ENCODE data around the gene ADAM22.

ADAM22 gene

DNA sequence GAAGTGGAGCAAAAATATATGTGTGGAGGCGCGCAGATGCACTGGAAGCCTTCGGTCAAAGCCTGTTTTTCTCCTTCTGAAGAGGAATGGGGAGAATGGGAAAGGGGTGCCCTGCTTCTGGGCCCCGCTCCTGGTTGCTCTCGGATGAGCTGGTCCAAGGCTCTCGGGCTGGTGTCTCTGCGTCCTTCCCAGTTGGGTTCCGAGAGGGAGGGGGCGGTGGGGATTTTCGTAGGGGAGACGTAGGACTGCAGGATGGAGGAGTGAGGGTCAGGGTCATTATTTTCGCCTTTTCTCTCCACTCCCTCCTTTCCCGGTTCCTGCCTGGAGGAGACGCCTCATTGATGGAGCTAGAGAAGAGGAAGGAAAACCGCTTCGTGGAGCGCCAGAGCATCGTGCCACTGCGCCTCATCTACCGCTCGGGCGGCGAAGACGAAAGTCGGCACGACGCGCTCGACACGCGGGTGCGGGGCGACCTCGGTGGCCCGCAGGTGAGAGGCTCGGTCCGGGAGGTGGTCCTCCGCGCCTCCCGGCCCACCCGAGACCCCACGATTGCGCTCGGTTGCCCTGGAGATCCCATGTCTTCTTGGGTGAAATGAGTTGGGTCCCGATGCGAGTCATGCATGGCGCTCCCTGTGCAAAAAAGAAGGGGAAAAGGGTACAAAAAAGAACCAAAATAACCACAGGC is 790 bp downstream of the ADAM22 start:
- no peaks in the 10 kb centered on the region for H3K9me2 ChIP-seq (replicated peaks; ENCODE audit: insufficient read depth, low read length)
- H3F3A ChIP-seq (ENCODE audit: insufficient read depth), result peaks cover 16% of the 10 kb centered on the region; the same call in 1 of the 2 replicates
- peaks cover 18% of the 10 kb centered on the region for H3K36me3 ChIP-seq (ENCODE audit: low read length)
- H3K9me3 ChIP-seq (ENCODE audit: insufficient read depth, low read length), result no peaks in the 10 kb centered on the region
- H3K27me3 ChIP-seq (ENCODE audit: low read length), result no peaks in the 10 kb centered on the region
- H3K79me2 ChIP-seq (ENCODE audit: insufficient read depth, low read length), result 0 out of 2 replicates have a peak, but pooled peaks cover 5% of the 10 kb centered on the region
- H3K9ac ChIP-seq (ENCODE audit: low read length), result peak overlapping the region; percentile 79
- H3K4me2 ChIP-seq (ENCODE audit: low read depth, low read length, poor library complexity, severe bottlenecking), result peak overlapping the region; percentile 61
- H4K20me1 ChIP-seq (ENCODE audit: low read depth, low read length), result no peaks in the 10 kb centered on the region
- peak overlapping the region; percentile 88 for H3K4me3 ChIP-seq (ENCODE audit: insufficient read depth, low read length, poor library complexity, severe bottlenecking)
- no peak for TF ChIP-seq EZH2phosphoT487 (conservative IDR thresholded peaks at IDR 0.05; ENCODE audit: low read length)
- TF ChIP-seq, protein P1, sequence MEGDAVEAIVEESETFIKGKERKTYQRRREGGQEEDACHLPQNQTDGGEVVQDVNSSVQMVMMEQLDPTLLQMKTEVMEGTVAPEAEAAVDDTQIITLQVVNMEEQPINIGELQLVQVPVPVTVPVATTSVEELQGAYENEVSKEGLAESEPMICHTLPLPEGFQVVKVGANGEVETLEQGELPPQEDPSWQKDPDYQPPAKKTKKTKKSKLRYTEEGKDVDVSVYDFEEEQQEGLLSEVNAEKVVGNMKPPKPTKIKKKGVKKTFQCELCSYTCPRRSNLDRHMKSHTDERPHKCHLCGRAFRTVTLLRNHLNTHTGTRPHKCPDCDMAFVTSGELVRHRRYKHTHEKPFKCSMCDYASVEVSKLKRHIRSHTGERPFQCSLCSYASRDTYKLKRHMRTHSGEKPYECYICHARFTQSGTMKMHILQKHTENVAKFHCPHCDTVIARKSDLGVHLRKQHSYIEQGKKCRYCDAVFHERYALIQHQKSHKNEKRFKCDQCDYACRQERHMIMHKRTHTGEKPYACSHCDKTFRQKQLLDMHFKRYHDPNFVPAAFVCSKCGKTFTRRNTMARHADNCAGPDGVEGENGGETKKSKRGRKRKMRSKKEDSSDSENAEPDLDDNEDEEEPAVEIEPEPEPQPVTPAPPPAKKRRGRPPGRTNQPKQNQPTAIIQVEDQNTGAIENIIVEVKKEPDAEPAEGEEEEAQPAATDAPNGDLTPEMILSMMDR (IDR thresholded peaks at IDR 0.05; ENCODE audit: insufficient read depth, low read length, poor library complexity, severe bottlenecking), result no peak
- H3K27ac ChIP-seq (ENCODE audit: low read depth, low read length), result peak overlapping the region; percentile 60
- peak overlapping the region; percentile 99 for H2AFZ ChIP-seq (ENCODE audit: low read depth, low read length, severe bottlenecking)

DNA sequence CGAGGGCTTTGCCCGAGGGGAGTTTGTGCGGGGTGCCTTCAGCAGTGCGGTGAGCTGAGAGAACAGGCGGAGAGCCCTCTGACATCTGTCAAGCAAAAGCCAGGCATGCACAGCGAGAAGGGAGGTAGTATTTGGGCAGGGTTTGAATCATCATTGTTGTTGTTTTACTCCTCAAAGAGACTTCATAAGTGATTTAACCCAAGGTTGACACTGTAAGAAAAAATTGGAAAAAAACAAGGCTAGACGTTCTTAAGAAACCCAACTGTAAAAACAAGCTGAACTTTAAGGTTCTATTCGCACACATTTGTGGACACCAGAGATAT is 1.3 kb downstream of the ADAM22 start:
- Histone ChIP-seq H3K27me3 (ENCODE audit: low read length) (no peaks in the 10 kb centered on the region), H3K79me2 (ENCODE audit: insufficient read depth, low read length) (0 out of 2 replicates have a peak, but pooled peaks cover 5% of the 10 kb centered on the region), H3K9me3 (ENCODE audit: insufficient read depth, low read length) (no peaks in the 10 kb centered on the region), H3F3A (ENCODE audit: insufficient read depth) (peaks cover 16% of the 10 kb centered on the region; the same call in 1 of the 2 replicates), H3K9me2 (replicated peaks; ENCODE audit: insufficient read depth, low read length) (no peaks in the 10 kb centered on the region), H3K27ac (ENCODE audit: low read depth, low read length) (no peak overlapping the region), H3K36me3 (ENCODE audit: low read length) (peaks cover 20% of the 10 kb centered on the region), H4K20me1 (ENCODE audit: low read depth, low read length) (no peaks in the 10 kb centered on the region), H3K4me3 (ENCODE audit: insufficient read depth, low read length, poor library complexity, severe bottlenecking) (peak overlapping the region; percentile 88), H3K9ac (ENCODE audit: low read length) (peak overlapping the region; percentile 79), H2AFZ (ENCODE audit: low read depth, low read length, severe bottlenecking) (peak overlapping the region; percentile 99), H3K4me2 (ENCODE audit: low read depth, low read length, poor library complexity, severe bottlenecking) (peak overlapping the region; percentile 61)
- TF ChIP-seq, protein P1 (IDR thresholded peaks at IDR 0.05; ENCODE audit: insufficient read depth, low read length, poor library complexity, severe bottlenecking), result no peak
- no peak for TF ChIP-seq EZH2phosphoT487 (conservative IDR thresholded peaks at IDR 0.05; ENCODE audit: low read length)

DNA sequence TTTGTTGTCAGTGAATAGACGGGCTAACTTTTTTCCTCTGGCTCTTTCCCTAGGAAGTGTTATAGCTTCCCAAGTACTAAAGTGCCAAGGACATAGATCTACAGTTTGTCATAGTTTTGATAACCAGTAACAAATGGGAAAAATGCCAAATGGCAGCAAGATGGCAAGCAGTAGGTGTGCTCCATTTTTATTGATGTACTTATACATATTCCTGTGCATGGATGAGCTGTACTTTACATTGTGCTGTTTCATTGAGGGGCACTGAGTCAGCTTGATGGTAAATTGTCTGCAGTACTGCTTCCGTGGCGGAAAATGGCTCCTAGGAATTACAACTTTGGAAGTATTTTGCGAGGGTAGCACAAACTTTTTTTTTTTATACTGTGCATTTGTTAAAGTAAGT is 7.1 kb downstream of the ADAM22 start:
- H3K4me3 ChIP-seq (ENCODE audit: insufficient read depth, low read length, poor library complexity, severe bottlenecking), result no peak overlapping the region
- no peak overlapping the region for H3K4me2 ChIP-seq (ENCODE audit: low read depth, low read length, poor library complexity, severe bottlenecking)
- no peaks in the 10 kb centered on the region for H3K9me3 ChIP-seq (ENCODE audit: insufficient read depth, low read length)
- H3K27ac ChIP-seq (ENCODE audit: low read depth, low read length), result no peak overlapping the region
- no peak overlapping the region for H2AFZ ChIP-seq (ENCODE audit: low read depth, low read length, severe bottlenecking)
- no peak overlapping the region for H3K9ac ChIP-seq (ENCODE audit: low read length)
- H3K9me2 ChIP-seq (replicated peaks; ENCODE audit: insufficient read depth, low read length), result no peaks in the 10 kb centered on the region
- no peaks in the 10 kb centered on the region for H4K20me1 ChIP-seq (ENCODE audit: low read depth, low read length)
- peaks cover 19% of the 10 kb centered on the region for H3K36me3 ChIP-seq (ENCODE audit: low read length)
- no peaks in the 10 kb centered on the region for H3K27me3 ChIP-seq (ENCODE audit: low read length)
- TF ChIP-seq EZH2phosphoT487 (conservative IDR thresholded peaks at IDR 0.05; ENCODE audit: low read length), result no peak
- TF ChIP-seq, protein P1 (IDR thresholded peaks at IDR 0.05; ENCODE audit: insufficient read depth, low read length, poor library complexity, severe bottlenecking), result no peak
- no peaks in the 10 kb centered on the region for H3K79me2 ChIP-seq (ENCODE audit: insufficient read depth, low read length)
- peaks cover 4% of the 10 kb centered on the region; the same call in 1 of the 2 replicates for H3F3A ChIP-seq (ENCODE audit: insufficient read depth)
